NCI-H345 treated with DMSO at 0.1 percent for 48 hours (cell line): ENCODE data around the gene CADM1.
A peak's percentile ranks its signal among the peaks of the same experiment; 100 is the strongest.

Experiments used
- DNase-seq: peaks from one replicate; lab custom pipeline; 2025; ENCODE audit not compliant: unreplicated experiment; lab: John Stamatoyannopoulos, UW

Gene CADM1

GRCh38 chr11:115217726-115218311, 286.4 kb downstream of the CADM1 start:
- no peak for DNase-seq

- no peak for DNase-seq
Measured at GRCh38 chr11:115215694-115216617, 288.3 kb downstream of the CADM1 start.

- no peak for DNase-seq
Measured at GRCh38 chr11:115214644-115215234, 289.5 kb downstream of the CADM1 start.

GRCh38 chr11:115213007-115213406, 291.2 kb downstream of the CADM1 start:
- no peak for DNase-seq

- no peak for DNase-seq
Measured at GRCh38 chr11:115208808-115209259, 295.4 kb downstream of the CADM1 start.

- DNase-seq = no peak
Measured at GRCh38 chr11:115207916-115208315, 296.3 kb downstream of the CADM1 start.

GRCh38 chr11:115207166-115207591, 297.0 kb downstream of the CADM1 start:
- DNase-seq = no peak

- DNase-seq = no peak
Measured at GRCh38 chr11:115206365-115207022, 297.7 kb downstream of the CADM1 start.

- DNase-seq = no peak
Measured at GRCh38 chr11:115202900-115203552, 301.2 kb downstream of the CADM1 start.

- no peak for DNase-seq
Measured at GRCh38 chr11:115202074-115202473, 302.1 kb downstream of the CADM1 start.

- DNase-seq = no peak
Measured at GRCh38 chr11:115201111-115201792, 303.0 kb downstream of the CADM1 start.

GRCh38 chr11:115199481-115200069, 304.6 kb downstream of the CADM1 start:
- DNase-seq = no peak

GRCh38 chr11:115198321-115198741, 305.9 kb downstream of the CADM1 start:
- DNase-seq = no peak

- no peak for DNase-seq
Measured at GRCh38 chr11:115197433-115197832, 306.8 kb downstream of the CADM1 start.

GRCh38 chr11:115197031-115197430, 307.2 kb downstream of the CADM1 start:
- no peak for DNase-seq

- no peak for DNase-seq
Measured at GRCh38 chr11:115194802-115195110, 309.5 kb downstream of the CADM1 start.

- peak; percentile 46 for DNase-seq
Measured at GRCh38 chr11:115193914-115194801, 310.1 kb downstream of the CADM1 start.

GRCh38 chr11:115191761-115192160, 312.5 kb downstream of the CADM1 start:
- DNase-seq = no peak

- no peak for DNase-seq
Measured at GRCh38 chr11:115190196-115190595, 314.0 kb downstream of the CADM1 start.
